Hematopoietic multipotent progenitor cell treated with erythropoietin and hydrocortisone succinate and interleukin-3 and kit ligand, for 17 days (in vitro differentiated cells): Measurements from ENCODE around the gene IQCM.
"Not testable (repeated sequence)": the region's sequence is repeated elsewhere in the genome, so short reads cannot be mapped to it uniquely, and the experiment has no call there.

Experiments
- DNase-seq: peaks from one replicate; pipeline ENCODE4 v3.0.0-alpha.2; 2015; ENCODE audit warnings: low spot score

The IQCM gene

DNA sequence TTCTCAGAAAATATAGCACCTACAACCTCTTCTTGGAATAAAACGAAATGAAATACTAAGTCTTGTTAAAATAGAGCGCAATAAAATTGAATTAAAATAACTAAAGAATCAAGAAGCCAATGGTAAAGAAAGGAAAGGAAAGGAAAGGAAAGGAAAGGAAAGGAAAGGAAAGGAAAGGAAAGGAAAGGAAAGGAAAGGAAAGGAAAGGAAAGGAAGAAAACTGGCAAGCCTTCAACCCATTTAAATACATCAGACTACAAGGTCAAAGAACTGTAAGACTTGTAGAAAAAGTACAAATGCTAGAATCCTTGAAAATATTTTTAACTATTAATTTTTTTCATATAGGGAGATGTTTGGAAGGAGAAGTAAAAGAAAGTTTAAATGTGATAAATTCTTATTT, 372.1 kb downstream of the IQCM start:
- DNase-seq = no peak

GRCh38 chr4:149441338-149441737, 374.3 kb downstream of the IQCM start:
- DNase-seq = no peak

- no peak for DNase-seq
Observed at GRCh38 chr4:149426461-149426860, 389.2 kb downstream of the IQCM start.

DNA sequence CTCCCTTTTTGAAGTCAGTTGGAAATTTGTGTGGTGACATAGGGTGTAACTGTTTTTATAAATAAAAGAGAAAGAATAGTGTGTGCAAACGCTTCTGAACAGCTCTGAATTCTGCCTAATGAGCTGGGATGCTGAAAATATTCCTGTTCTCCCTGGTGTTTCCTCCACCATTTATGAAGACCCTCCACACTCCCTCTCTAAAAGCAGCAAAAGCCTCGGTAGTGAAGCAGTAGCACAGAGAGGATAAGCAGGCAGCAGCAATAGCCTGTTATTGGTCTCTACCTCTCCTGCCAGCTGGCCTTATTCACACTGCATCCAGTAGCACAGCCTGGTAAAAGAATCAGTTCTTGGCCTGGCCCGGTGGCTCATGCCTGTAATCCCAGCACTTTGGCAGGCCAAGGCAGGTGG, 406.1 kb downstream of the IQCM start:
- DNase-seq = no peak

DNA sequence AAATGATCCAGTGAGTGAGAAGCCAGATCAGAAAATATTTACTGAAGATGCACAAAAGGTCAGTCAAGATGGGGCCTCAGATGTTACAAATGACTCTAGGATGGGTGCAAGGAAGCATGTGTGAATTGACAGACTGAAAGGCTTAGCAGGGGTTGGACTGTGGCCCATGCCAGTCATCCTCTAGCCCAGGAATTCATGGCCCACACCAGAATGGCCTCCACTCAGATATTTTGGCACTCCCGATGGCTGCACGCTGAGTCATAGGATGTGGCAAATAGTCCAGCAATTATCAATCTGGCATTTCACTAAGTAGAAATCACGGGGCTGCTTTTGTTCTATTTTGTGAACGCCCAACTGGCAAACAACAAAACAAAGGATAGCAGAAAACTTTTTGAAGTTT, 406.5 kb downstream of the IQCM start:
- DNase-seq = no peak

DNA sequence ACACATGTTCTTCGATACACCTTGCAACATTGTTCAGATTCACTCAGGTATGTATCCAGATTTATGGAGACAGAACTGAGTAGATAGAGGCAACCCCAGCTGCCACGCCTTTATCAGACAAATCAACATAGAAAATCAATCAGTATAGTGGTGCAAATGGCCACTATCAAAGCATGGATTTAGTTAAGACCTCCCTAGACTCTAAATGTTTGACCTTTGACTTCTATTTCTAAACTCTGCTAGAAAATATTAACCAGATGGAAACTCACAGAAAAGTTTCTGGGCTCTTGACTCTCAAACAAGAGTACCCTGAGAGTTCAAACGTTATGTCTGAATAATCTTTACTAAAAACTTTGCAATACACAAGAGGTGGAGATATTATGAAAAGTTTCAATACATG, 411.5 kb downstream of the IQCM start:
- DNase-seq = no peak

GRCh38 chr4:149403081-149403480, 412.6 kb downstream of the IQCM start:
- no peak for DNase-seq

GRCh38 chr4:149398993-149399392, 416.6 kb downstream of the IQCM start:
- no peak for DNase-seq

DNA sequence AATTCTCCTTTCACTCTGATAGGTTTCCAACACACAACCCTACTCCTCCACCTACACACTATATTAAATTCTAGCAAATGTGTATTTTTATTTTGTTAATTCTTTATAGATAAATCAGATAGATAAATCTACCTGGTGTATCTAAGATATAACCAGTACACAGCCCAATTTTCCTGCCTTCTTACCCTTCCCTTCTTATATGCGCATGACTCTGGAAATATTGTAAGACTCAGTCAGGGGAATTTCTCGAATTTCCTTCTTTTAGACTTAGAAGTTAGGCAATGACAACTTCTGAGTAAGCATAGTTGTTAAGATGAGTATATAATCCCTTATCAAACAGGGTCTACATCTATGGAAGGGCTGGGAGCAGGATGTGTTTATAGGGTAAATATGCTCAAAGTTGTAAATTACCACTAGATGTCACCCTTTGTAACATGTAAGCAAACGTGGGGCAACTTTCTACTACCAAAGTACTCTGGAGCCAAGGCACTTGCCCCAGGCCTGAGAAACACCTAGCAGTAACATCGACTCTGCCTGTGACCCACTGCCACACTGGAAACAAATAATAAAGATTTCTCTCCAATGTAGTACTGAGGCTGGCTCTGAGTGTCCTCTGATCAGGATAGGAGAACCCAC, 444.7 kb downstream of the IQCM start:
- no peak for DNase-seq

- no peak for DNase-seq
Observed at GRCh38 chr4:149370002-149370401, 445.6 kb downstream of the IQCM start.

- no peak for DNase-seq
Observed at GRCh38 chr4:149353241-149353640, 462.4 kb downstream of the IQCM start.

GRCh38 chr4:149349541-149349940, 466.1 kb downstream of the IQCM start:
- DNase-seq = no peak

- DNase-seq = no peak
Observed at GRCh38 chr4:149347139-149347538, 468.5 kb downstream of the IQCM start.

GRCh38 chr4:149345424-149345823, 470.2 kb downstream of the IQCM start:
- DNase-seq = no peak

DNA sequence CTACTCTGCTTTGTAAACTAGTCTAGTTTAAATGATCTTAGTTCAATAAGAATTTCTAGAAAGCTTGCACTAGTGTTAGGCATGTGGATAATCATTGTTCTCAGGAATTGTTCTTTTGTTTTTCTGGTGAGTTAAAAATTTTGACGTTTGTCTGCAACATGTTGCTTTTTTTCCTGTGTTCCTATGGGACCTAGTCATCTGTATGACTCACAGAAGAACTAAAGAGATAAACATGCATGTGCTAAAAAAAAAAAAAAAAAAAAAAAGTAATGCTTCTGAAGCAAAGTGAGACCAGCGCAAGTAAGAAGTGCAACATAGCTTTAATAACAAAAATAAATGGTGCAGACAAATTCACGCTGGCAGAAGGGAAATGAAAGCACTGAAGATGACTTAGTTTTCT, 471.2 kb downstream of the IQCM start:
- no peak for DNase-seq

- no peak for DNase-seq
Observed at GRCh38 chr4:149343614-149344013, 472.0 kb downstream of the IQCM start.

DNA sequence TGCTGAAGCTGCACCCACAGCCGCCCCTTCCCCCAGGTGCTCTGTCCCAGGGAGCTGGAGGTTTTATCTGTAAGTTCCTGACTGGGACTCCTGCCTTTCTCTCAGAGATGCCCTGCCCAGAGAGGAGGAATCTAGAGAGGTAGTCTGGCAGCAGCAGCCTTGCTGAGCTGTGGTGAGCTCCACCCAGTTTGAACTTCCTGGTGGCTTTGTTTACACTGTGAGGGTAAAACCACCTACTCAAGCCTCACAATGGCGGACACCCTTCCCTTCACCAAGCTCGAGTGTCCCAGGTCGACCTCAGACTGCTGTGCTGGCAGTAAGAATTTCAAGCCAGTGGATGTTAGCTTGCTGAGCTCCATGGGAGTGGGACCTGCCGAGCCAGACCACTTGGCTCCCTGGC, 474.5 kb downstream of the IQCM start:
- DNase-seq = not testable (repeated sequence)

- no peak for DNase-seq
Observed at GRCh38 chr4:149328161-149328560, 487.5 kb downstream of the IQCM start.

DNA sequence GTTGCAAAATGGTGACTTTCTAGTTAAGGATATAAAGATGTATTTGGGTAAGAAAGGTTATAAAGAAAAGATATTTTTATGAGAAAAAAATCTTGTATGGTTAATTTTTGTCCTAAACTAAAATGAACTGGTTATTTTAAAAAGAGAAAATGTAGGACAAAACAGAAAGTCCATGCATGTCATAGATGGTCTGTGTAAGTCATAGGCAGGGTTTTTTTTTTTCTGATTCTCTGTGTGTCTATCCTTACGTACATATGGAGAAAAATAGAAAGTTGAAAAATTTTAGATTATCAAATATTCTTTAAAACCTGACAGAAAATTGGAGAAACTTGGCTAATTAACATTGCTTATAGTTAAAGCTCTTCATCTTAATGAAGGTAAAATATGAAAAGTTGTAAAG, 493.4 kb downstream of the IQCM start:
- no peak for DNase-seq

GRCh38 chr4:149321438-149321837, 494.2 kb downstream of the IQCM start:
- DNase-seq = no peak

DNA sequence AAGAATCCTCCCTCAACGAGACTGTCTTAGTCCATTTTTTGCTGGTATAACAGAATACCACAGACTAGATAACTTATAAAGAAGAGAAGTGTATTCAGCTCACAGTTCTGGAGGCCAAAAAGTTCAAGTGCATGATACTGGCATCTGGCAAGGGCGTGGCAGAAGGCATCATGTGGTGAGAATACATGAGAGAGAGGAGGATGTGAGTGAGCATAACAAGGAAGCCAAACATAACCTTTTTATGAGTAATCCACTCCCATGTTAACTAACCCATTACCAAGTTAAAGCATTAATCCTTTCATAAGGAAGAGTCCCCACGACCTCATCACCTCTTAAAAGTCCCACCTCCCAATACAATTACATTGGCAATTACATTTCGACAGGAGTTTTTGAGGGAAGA, 504.6 kb downstream of the IQCM start:
- DNase-seq = no peak

DNA sequence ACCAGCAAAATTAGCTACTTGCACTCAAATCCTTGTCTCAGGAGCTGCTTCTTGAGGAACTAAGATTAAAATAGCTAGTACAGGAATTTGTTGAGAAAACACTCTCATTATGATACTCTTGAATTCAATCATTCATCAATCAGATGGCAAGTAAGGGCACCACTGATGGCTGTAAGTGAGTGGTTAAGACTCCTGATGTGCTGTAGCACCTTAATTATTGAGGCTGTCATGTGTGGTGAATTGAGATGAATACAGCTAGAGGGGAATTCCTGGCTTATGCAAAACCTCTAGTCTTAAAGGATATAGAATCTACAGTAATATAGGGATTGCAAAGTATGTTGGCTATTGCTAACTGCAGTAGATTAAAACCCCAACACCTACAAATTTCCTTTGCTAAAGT, 509.1 kb downstream of the IQCM start:
- no peak for DNase-seq
